PFSK-1 (cell line): ENCODE data around the gene VNN1.

Experiments
- FOXP2 ChIP-seq: optimal IDR thresholded peaks from 2 replicates; pipeline ENCODE3; 2011; ENCODE audit warnings: borderline replicate concordance, control low read depth, inconsistent platforms; ENCODE audit not compliant: insufficient read depth; ENCODE audit errors: extremely low read length, extremely low read depth
- POLR2AphosphoS5 ChIP-seq: IDR thresholded peaks from 2 replicates; pipeline ENCODE4 v1.6.1; 2012; ENCODE audit warnings: low read depth, mild to moderate bottlenecking, control low read depth, low read length, moderate library complexity
- SIN3A ChIP-seq: IDR thresholded peaks from 2 replicates; pipeline ENCODE4 v1.6.1; 2012; ENCODE audit warnings: mild to moderate bottlenecking, low read length, moderate library complexity, borderline replicate concordance; ENCODE audit not compliant: insufficient read depth
- TAF1 ChIP-seq: IDR thresholded peaks from 2 replicates; pipeline ENCODE4 v1.6.1; 2012; ENCODE audit warnings: low read length, control low read depth, borderline replicate concordance; ENCODE audit not compliant: insufficient read depth
- TF ChIP-seq, protein P1 (sequence below), 2 experiments: IDR thresholded peaks; 2 replicates each; pipeline versions ENCODE4 v1.6.1 to v1.8.0; 2011 to 2012; ENCODE audit warnings: low read depth in 2 of 2, low read length in 2 of 2, control low read depth in 1 of 2, inconsistent platforms in 1 of 2, mild to moderate bottlenecking in 1 of 2, moderate library complexity in 1 of 2; ENCODE audit not compliant: insufficient read depth in 1 of 2

The VNN1 gene

GRCh38 chr6:132715881-132716637 is 2.2 kb upstream of the VNN1 start:
- TF ChIP-seq SIN3A: no peak
- TF ChIP-seq FOXP2: no peak
- TF ChIP-seq, protein P1, sequence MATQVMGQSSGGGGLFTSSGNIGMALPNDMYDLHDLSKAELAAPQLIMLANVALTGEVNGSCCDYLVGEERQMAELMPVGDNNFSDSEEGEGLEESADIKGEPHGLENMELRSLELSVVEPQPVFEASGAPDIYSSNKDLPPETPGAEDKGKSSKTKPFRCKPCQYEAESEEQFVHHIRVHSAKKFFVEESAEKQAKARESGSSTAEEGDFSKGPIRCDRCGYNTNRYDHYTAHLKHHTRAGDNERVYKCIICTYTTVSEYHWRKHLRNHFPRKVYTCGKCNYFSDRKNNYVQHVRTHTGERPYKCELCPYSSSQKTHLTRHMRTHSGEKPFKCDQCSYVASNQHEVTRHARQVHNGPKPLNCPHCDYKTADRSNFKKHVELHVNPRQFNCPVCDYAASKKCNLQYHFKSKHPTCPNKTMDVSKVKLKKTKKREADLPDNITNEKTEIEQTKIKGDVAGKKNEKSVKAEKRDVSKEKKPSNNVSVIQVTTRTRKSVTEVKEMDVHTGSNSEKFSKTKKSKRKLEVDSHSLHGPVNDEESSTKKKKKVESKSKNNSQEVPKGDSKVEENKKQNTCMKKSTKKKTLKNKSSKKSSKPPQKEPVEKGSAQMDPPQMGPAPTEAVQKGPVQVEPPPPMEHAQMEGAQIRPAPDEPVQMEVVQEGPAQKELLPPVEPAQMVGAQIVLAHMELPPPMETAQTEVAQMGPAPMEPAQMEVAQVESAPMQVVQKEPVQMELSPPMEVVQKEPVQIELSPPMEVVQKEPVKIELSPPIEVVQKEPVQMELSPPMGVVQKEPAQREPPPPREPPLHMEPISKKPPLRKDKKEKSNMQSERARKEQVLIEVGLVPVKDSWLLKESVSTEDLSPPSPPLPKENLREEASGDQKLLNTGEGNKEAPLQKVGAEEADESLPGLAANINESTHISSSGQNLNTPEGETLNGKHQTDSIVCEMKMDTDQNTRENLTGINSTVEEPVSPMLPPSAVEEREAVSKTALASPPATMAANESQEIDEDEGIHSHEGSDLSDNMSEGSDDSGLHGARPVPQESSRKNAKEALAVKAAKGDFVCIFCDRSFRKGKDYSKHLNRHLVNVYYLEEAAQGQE (IDR thresholded peaks at IDR 0.05; ENCODE audit: insufficient read depth in 1 of 2, low read depth in 2 of 2, low read length in 2 of 2): no peak
- no peak for TF ChIP-seq POLR2AphosphoS5
- no peak for TF ChIP-seq TAF1

- TF ChIP-seq TAF1 (no peak), FOXP2 (no peak), POLR2AphosphoS5 (no peak), SIN3A (no peak)
- TF ChIP-seq, protein P1 (IDR thresholded peaks at IDR 0.05; ENCODE audit: insufficient read depth in 1 of 2, low read depth in 2 of 2, low read length in 2 of 2): no peak
Observed at GRCh38 chr6:132715204-132715603, 1.3 kb upstream of the VNN1 start.

- TF ChIP-seq TAF1 (no peak), POLR2AphosphoS5 (no peak), SIN3A (no peak), FOXP2 (no peak)
- TF ChIP-seq, protein P1 (IDR thresholded peaks at IDR 0.05; ENCODE audit: insufficient read depth in 1 of 2, low read depth in 2 of 2, low read length in 2 of 2): no peak
Observed at GRCh38 chr6:132714160-132714559, 305 bp upstream of the VNN1 start.

DNA sequence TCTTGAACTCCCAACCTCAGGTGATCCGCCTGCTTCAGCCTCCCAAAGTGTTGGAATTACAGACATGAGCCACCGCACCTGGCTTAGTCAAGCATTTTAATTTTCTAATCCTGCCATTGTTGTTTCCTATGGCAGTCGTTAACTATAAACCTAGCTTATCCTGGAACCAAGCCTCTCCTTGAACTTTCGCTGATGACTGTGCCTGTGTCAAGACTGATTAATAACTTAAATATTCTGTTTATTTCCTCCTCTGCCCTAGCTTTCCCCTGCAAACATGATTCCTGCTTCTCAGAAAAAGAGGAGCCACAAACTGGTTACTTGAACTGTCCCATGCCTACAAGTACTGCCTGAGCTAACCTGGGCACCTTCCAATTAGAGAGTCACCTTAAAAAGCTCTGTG is 1.5 kb downstream of the VNN1 start:
- TF ChIP-seq, protein P1 (IDR thresholded peaks at IDR 0.05; ENCODE audit: insufficient read depth in 1 of 2, low read depth in 2 of 2, low read length in 2 of 2): no peak
- TF ChIP-seq SIN3A (no peak), TAF1 (no peak), FOXP2 (no peak), POLR2AphosphoS5 (no peak)
